Liver (tissue), 9 donors: Measurements from ENCODE around the gene METRN. TPM values are rescaled to one million over a fixed set of nuclear protein-coding genes. Genes with fewer than 3 reads are reported as not detected.

Experiments used
- DNase-seq: peaks from one replicate; pipeline ENCODE4 v3.0.0-alpha.2; 2017; ENCODE audit warnings: low spot score
- H3K27ac ChIP-seq, 2 donors: one replicate each; pipeline ENCODE4 v1.7.0; 2013; ENCODE audit warnings: inconsistent platforms in 2 of 2, low read length in 2 of 2, control low read depth in 1 of 2, low read depth in 1 of 2, mild to moderate bottlenecking in 1 of 2
- H3K27me3 ChIP-seq, 4 donors: one replicate each; pipeline versions ENCODE4 v1.6.1 to v1.7.0; 2013; ENCODE audit warnings: low read length in 3 of 4, inconsistent platforms in 1 of 4, mild to moderate bottlenecking in 1 of 4, moderate library complexity in 1 of 4; ENCODE audit not compliant: control insufficient read depth in 4 of 4, insufficient read depth in 4 of 4
- H3K36me3 ChIP-seq, 4 donors: one replicate each; pipeline versions ENCODE4 v1.6.1 to v1.7.0; 2013; ENCODE audit warnings: low read length in 3 of 4, mild to moderate bottlenecking in 3 of 4, low read depth in 1 of 4, moderate library complexity in 1 of 4; ENCODE audit not compliant: control insufficient read depth in 4 of 4, insufficient read depth in 3 of 4
- H3K4me1 ChIP-seq, 4 donors: one replicate each; pipeline versions ENCODE4 v1.6.1 to v1.7.0; 2013; ENCODE audit warnings: low read length in 3 of 4, mild to moderate bottlenecking in 3 of 4, moderate library complexity in 1 of 4; ENCODE audit not compliant: control insufficient read depth in 4 of 4, insufficient read depth in 4 of 4
- H3K4me3 ChIP-seq, 3 donors: one replicate each; pipeline versions ENCODE4 v1.6.1 to v1.7.0; 2013; ENCODE audit warnings: low read length in 3 of 3, control low read depth in 1 of 3, low read depth in 1 of 3, mild to moderate bottlenecking in 1 of 3
- H3K9ac ChIP-seq, 2 donors: one replicate each; pipeline ENCODE4 v1.7.0; 2013; ENCODE audit warnings: low read length in 2 of 2, mild to moderate bottlenecking in 2 of 2, moderate library complexity in 2 of 2, control low read depth in 1 of 2, low read depth in 1 of 2
- H3K9me3 ChIP-seq, 4 donors: one replicate each; pipeline versions ENCODE4 v1.6.1 to v1.7.0; 2013; ENCODE audit warnings: low read length in 3 of 4; ENCODE audit not compliant: control insufficient read depth in 4 of 4
- EGR1 ChIP-seq, 2 donors: IDR thresholded peaks; 2 replicates each; pipeline ENCODE4 v1.6.1; 2016 to 2018; ENCODE audit warnings: antibody characterized with exemption in 2 of 2, low read depth in 2 of 2
- FOXA1 ChIP-seq: IDR thresholded peaks from 2 replicates; pipeline ENCODE4 v1.6.1; 2016; ENCODE audit warnings: antibody characterized with exemption
- FOXA2 ChIP-seq: IDR thresholded peaks from 2 replicates; pipeline ENCODE4 v1.6.1; 2016; ENCODE audit warnings: antibody characterized with exemption
- GABPA ChIP-seq, 2 donors: IDR thresholded peaks in 1 of 2; conservative IDR thresholded peaks in 1 of 2; 2 replicates each; pipeline ENCODE4 v1.6.1; 2016; ENCODE audit warnings: antibody characterized with exemption in 2 of 2, mild to moderate bottlenecking in 1 of 2, moderate library complexity in 1 of 2
- HNF4A ChIP-seq, 2 donors: conservative IDR thresholded peaks; 2 replicates each; pipeline ENCODE4 v1.6.1; 2016; ENCODE audit warnings: antibody characterized with exemption in 2 of 2, mild to moderate bottlenecking in 2 of 2
- HNF4G ChIP-seq: IDR thresholded peaks from 2 replicates; pipeline ENCODE4 v1.6.1; 2016; ENCODE audit warnings: antibody characterized with exemption
- JUND ChIP-seq, 2 donors: IDR thresholded peaks; 2 replicates each; pipeline ENCODE4 v1.6.1; 2016; ENCODE audit warnings: antibody characterized with exemption in 2 of 2
- NR2F2 ChIP-seq: IDR thresholded peaks from 2 replicates; pipeline ENCODE4 v1.6.1; 2016; ENCODE audit warnings: antibody characterized with exemption
- RAD21 ChIP-seq, 2 donors: IDR thresholded peaks; 2 replicates each; pipeline ENCODE4 v1.6.1; 2016; ENCODE audit warnings: antibody characterized with exemption in 2 of 2, mild to moderate bottlenecking in 2 of 2
- SP1 ChIP-seq: IDR thresholded peaks from 2 replicates; pipeline ENCODE4 v1.6.1; 2018; ENCODE audit warnings: antibody characterized with exemption, mild to moderate bottlenecking
- TAF1 ChIP-seq: conservative IDR thresholded peaks from 2 replicates; pipeline ENCODE4 v1.6.1; 2016; ENCODE audit warnings: antibody characterized with exemption, mild to moderate bottlenecking
- YY1 ChIP-seq: IDR thresholded peaks from 2 replicates; pipeline ENCODE4 v1.6.1; 2016; ENCODE audit warnings: antibody characterized with exemption, mild to moderate bottlenecking
- whole genome bisulfite sequencing: extraction: QIAGEN DNeasy Blood & Tissue Kit; methylation state at CpG from one replicate; pipeline ENCODE4 v1.1.7; 2013; 5-methylcytosine and 5-hydroxymethylcytosine counted together
- polyA plus RNA-seq, 2 donors: library from polyadenylated mRNA; stranded (reverse) in 1 of 2; unstranded in 1 of 2; fragments of 200-250 nt in 1 of 2; fragments of >200 nt in 1 of 2; fragmentation: Nextera tagmentation in 1 of 2; extraction: Ambion mirVana in 1 of 2; gene quantifications; one replicate each; pipeline versions ENCODE4 v1.2.1 to v1.2.3, GENCODE V29; 2013 to 2015
- total RNA-seq, 2 donors: library from RNA; depleted of rRNA; stranded (reverse); fragments of >200 nt; gene quantifications; one replicate each; pipeline ENCODE4 v1.2.3, GENCODE V29; 2014
- TF ChIP-seq, protein P1 (sequence below): IDR thresholded peaks from 2 replicates; pipeline ENCODE4 v1.6.1; 2016; ENCODE audit warnings: antibody characterized with exemption, mild to moderate bottlenecking
- TF ChIP-seq, protein P2 (sequence below): fragments of 150-350 bp; IDR thresholded peaks from 2 replicates; pipeline ENCODE4 v1.5.1; 2017; ENCODE audit warnings: improper control_type of control experiment, low read depth, low read length; ENCODE audit not compliant: missing input control
- TF ChIP-seq, protein P3 (sequence below): IDR thresholded peaks from 2 replicates; pipeline ENCODE4 v1.6.1; 2016; ENCODE audit warnings: antibody characterized with exemption
- TF ChIP-seq, protein P4 (sequence below): IDR thresholded peaks from 2 replicates; pipeline ENCODE4 v1.6.1; 2016; ENCODE audit warnings: antibody characterized with exemption
- TF ChIP-seq, protein P5 (sequence below): IDR thresholded peaks from 2 replicates; pipeline ENCODE4 v1.6.1; 2016; ENCODE audit warnings: antibody characterized with exemption
- donor health status: healthy.
- donor health status: healthy.
- donor health status: healthy.
- donor health status: healthy.
- donor health status: healthy.

METRN gene
- total and polyA plus RNA-seq, 4 donors = 4.6 to 22.9 (median 7.1) TPM

DNA sequence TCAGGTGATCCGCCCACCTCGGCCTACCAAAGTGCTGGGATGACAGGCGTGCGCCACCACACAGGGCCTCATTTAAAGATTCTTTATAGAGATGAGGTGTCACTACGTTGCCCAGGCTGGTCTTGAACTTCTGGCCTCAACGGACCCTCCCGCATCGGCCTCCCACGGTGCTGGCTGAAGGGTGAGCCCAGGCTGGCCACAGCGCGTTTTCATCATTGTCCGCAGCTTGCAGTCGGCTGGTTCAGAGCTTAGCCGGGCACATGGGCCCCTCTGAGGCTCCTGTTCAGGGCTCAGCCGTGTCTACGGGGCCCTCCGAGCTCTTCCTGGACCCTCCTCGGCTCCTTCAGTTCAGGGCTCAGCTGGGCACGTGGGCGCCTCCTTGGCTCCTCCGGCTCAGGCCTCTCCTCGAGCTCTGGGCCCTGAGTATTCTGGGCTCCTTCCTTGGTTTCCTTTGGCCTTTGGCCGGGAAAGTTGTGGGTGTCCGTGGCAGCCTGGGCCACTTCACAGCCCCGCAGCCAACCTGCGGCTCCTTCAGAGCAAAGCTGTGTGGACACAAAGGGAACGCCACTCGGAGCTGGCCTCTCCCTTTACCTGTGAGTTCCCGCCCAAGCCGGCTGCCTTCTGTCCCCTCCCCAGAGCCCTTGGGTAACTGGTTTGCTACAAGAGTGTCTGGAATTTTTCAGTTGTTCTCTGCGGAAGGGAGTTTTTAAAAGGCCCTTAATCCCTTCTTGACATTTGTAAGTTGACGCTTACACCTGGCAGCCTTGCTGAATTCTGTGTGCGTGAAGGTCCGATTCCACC is 44.4 kb downstream of the METRN start:
- Histone ChIP-seq H3K4me3 (no peak overlapping the region), H3K9me3 (peaks cover 0 to 5% (median 0%) of the 10 kb centered on the region in 4 donors), H3K9ac (no peak overlapping the region), H3K27me3 (no peaks in the 10 kb centered on the region), H3K4me1 (peaks cover 0 to 1% (median 0%) of the 10 kb centered on the region in 4 donors), H3K36me3 (no peaks in the 10 kb centered on the region), H3K27ac (no peak overlapping the region)
- DNase-seq = no peak
- no peak for TF ChIP-seq FOXA1
- no peak for TF ChIP-seq HNF4A (conservative IDR thresholded peaks at IDR 0.05)
- TF ChIP-seq, protein P1, sequence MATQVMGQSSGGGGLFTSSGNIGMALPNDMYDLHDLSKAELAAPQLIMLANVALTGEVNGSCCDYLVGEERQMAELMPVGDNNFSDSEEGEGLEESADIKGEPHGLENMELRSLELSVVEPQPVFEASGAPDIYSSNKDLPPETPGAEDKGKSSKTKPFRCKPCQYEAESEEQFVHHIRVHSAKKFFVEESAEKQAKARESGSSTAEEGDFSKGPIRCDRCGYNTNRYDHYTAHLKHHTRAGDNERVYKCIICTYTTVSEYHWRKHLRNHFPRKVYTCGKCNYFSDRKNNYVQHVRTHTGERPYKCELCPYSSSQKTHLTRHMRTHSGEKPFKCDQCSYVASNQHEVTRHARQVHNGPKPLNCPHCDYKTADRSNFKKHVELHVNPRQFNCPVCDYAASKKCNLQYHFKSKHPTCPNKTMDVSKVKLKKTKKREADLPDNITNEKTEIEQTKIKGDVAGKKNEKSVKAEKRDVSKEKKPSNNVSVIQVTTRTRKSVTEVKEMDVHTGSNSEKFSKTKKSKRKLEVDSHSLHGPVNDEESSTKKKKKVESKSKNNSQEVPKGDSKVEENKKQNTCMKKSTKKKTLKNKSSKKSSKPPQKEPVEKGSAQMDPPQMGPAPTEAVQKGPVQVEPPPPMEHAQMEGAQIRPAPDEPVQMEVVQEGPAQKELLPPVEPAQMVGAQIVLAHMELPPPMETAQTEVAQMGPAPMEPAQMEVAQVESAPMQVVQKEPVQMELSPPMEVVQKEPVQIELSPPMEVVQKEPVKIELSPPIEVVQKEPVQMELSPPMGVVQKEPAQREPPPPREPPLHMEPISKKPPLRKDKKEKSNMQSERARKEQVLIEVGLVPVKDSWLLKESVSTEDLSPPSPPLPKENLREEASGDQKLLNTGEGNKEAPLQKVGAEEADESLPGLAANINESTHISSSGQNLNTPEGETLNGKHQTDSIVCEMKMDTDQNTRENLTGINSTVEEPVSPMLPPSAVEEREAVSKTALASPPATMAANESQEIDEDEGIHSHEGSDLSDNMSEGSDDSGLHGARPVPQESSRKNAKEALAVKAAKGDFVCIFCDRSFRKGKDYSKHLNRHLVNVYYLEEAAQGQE = no peak
- TF ChIP-seq EGR1 (IDR thresholded peaks at IDR 0.05; ENCODE audit: low read depth in 2 of 2) = no peak
- TF ChIP-seq, protein P2, sequence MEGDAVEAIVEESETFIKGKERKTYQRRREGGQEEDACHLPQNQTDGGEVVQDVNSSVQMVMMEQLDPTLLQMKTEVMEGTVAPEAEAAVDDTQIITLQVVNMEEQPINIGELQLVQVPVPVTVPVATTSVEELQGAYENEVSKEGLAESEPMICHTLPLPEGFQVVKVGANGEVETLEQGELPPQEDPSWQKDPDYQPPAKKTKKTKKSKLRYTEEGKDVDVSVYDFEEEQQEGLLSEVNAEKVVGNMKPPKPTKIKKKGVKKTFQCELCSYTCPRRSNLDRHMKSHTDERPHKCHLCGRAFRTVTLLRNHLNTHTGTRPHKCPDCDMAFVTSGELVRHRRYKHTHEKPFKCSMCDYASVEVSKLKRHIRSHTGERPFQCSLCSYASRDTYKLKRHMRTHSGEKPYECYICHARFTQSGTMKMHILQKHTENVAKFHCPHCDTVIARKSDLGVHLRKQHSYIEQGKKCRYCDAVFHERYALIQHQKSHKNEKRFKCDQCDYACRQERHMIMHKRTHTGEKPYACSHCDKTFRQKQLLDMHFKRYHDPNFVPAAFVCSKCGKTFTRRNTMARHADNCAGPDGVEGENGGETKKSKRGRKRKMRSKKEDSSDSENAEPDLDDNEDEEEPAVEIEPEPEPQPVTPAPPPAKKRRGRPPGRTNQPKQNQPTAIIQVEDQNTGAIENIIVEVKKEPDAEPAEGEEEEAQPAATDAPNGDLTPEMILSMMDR = no peak
- TF ChIP-seq FOXA2 = no peak
- TF ChIP-seq, protein P3, sequence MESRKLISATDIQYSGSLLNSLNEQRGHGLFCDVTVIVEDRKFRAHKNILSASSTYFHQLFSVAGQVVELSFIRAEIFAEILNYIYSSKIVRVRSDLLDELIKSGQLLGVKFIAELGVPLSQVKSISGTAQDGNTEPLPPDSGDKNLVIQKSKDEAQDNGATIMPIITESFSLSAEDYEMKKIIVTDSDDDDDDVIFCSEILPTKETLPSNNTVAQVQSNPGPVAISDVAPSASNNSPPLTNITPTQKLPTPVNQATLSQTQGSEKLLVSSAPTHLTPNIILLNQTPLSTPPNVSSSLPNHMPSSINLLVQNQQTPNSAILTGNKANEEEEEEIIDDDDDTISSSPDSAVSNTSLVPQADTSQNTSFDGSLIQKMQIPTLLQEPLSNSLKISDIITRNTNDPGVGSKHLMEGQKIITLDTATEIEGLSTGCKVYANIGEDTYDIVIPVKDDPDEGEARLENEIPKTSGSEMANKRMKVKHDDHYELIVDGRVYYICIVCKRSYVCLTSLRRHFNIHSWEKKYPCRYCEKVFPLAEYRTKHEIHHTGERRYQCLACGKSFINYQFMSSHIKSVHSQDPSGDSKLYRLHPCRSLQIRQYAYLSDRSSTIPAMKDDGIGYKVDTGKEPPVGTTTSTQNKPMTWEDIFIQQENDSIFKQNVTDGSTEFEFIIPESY = no peak
- TF ChIP-seq, protein P4, sequence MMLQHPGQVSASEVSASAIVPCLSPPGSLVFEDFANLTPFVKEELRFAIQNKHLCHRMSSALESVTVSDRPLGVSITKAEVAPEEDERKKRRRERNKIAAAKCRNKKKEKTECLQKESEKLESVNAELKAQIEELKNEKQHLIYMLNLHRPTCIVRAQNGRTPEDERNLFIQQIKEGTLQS = no peak
- TF ChIP-seq JUND (IDR thresholded peaks at IDR 0.05) = no peak
- TF ChIP-seq YY1 = no peak
- no peak for TF ChIP-seq SP1
- no peak for TF ChIP-seq RAD21 (IDR thresholded peaks at IDR 0.05)
- no peak for TF ChIP-seq TAF1
- no peak for TF ChIP-seq HNF4G
- 78% methylated on average over 34 of the region's 34 CpGs for WGBS

DNA sequence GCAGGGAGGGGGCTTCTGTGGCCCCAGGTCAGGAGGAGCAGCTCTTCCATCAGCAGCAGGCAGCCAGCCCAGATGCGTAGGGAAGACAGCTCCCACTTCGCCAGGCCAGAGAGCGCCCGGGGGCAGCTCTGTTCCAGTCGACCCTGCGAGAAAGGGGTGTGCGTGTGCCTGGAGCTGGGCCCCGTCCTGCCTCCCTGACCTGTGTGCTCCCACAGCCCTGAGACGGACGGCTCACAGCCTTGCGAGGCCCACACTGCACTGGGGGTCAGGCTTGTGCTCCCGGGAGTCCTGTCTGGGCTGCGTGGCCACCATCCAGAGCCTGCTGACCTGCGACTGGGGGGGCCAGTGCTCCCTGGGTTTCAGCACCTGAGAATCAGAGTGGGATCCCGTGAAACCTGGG is 45.1 kb downstream of the METRN start:
- peaks cover 0 to 5% (median 0%) of the 10 kb centered on the region in 4 donors for H3K9me3 ChIP-seq
- no peaks in the 10 kb centered on the region for H3K36me3 ChIP-seq
- whole genome bisulfite sequencing = 76% methylated on average over 15 of the region's 15 CpGs
- no peak for DNase-seq
- peaks cover 0 to 1% (median 0%) of the 10 kb centered on the region in 4 donors for H3K4me1 ChIP-seq
- H3K27ac ChIP-seq = no peak overlapping the region
- H3K9ac ChIP-seq = no peak overlapping the region
- no peak overlapping the region for H3K4me3 ChIP-seq
- no peaks in the 10 kb centered on the region for H3K27me3 ChIP-seq
- TF ChIP-seq HNF4A (conservative IDR thresholded peaks at IDR 0.05) (no peak), GABPA (IDR thresholded peaks at IDR 0.05 in 1 of 2, conservative IDR thresholded peaks at IDR 0.05 in 1 of 2) (no peak), YY1 (no peak), JUND (IDR thresholded peaks at IDR 0.05) (no peak), NR2F2 (no peak), RAD21 (IDR thresholded peaks at IDR 0.05) (no peak), EGR1 (IDR thresholded peaks at IDR 0.05; ENCODE audit: low read depth in 2 of 2) (no peak), FOXA2 (no peak)
- TF ChIP-seq, protein P5, sequence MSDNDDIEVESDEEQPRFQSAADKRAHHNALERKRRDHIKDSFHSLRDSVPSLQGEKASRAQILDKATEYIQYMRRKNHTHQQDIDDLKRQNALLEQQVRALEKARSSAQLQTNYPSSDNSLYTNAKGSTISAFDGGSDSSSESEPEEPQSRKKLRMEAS = no peak
- TF ChIP-seq, protein P1 = no peak
- TF ChIP-seq, protein P3 = no peak
